Epithelial cell of esophagus (primary cell): ENCODE data around the gene GALNT16.

Experiments
- DNase-seq: peaks from one replicate; pipeline ENCODE4 v3.0.0; 2010; ENCODE audit warnings: low read depth
- H3K4me3 ChIP-seq: 2 replicates; pipeline ENCODE4 v1.5.1; 2011; ENCODE audit warnings: mild to moderate bottlenecking, low read length, control low read depth
- TF ChIP-seq, protein P1 (sequence below): IDR thresholded peaks from 2 replicates; pipeline ENCODE4 v1.5.1; 2011; ENCODE audit warnings: low read depth, mild to moderate bottlenecking, low read length, control low read depth, inconsistent platforms; ENCODE audit not compliant: insufficient read depth; ENCODE audit errors: missing control alignments

GALNT16 gene

DNA sequence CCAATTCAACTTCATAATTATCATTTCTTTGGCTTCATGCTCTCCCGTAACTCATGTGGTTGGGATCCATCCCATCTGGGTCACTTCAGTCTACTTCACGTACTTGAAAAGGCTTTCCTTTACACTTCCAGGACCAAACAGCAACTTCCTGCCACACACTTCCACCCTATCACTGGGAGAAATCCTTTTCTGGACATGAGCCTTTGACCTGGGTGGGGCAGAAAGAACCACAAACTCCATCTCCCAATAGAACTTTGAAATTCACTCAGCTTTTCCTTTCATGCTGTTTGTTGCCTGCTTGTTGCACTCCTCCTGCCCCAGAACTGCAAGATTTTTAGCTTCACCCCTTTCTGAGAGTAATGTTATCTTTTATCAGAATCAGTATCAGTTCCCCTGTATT is 18.4 kb upstream of the GALNT16 start:
- DNase-seq: no peak
- H3K4me3 ChIP-seq: no peak overlapping the region
- TF ChIP-seq, protein P1, sequence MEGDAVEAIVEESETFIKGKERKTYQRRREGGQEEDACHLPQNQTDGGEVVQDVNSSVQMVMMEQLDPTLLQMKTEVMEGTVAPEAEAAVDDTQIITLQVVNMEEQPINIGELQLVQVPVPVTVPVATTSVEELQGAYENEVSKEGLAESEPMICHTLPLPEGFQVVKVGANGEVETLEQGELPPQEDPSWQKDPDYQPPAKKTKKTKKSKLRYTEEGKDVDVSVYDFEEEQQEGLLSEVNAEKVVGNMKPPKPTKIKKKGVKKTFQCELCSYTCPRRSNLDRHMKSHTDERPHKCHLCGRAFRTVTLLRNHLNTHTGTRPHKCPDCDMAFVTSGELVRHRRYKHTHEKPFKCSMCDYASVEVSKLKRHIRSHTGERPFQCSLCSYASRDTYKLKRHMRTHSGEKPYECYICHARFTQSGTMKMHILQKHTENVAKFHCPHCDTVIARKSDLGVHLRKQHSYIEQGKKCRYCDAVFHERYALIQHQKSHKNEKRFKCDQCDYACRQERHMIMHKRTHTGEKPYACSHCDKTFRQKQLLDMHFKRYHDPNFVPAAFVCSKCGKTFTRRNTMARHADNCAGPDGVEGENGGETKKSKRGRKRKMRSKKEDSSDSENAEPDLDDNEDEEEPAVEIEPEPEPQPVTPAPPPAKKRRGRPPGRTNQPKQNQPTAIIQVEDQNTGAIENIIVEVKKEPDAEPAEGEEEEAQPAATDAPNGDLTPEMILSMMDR: no peak

DNA sequence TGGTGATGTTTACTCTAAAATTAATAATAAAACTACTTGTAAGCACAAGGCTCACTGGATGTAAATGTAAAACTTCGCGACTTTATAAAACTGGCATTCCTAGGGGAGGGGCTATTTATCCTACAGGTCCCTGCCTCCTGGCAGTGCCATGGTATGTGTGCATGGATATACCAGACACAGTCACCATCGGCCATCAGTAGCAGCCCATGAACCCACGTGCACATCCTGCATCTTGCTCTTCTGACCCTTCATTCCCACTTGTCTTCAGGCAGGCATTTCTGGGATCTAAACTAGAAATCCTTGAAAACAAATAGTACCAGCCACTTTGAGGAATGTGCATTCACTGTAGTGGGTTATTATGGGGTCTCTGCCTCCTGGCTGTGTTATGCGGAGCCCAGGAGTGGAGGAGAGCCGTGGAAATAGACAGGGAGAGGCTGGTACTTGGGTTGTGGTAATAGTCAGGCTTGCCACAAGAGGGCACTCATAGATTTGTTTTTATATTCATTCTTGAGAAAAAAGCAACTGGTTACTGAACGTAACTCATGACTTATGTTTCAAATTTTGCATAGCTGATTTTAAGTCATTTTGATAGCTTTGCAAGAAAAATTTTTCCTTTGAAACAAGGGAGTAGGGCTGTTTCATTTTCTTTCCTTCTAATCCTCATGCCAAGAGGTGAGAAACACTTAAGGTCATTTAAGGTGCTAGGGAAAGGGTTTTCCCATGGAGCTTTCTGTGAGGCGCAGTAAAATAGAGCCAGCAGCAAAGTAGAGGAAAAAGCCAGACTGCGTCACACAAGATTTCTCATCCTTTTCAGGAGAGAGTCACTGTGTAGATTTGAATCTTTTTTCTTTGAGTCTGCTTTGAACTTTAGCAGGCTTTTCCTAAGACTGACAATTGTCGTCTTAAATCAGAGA is 17.4 kb upstream of the GALNT16 start:
- no peak overlapping the region for H3K4me3 ChIP-seq
- TF ChIP-seq, protein P1: peak; percentile 70
- peak; percentile 65 for DNase-seq

DNA sequence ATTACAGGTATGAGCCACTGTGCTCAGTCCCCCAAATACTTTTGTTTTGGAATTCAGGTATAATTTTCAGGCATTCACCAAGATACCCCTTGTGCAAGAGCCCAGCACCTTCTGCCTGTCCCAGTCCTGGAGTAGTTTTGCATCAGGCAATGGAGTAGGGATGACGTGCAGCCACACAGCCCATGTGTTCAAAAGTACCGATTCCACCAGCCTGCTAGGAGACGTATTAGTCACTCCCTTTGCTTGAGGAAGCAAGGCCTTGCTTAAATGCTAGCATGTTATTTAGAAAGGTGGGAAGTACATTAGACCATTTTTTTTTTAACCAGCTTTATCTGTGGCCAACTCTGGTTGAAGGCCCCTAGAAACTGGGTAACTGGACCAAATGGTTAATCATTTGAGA is 15.0 kb upstream of the GALNT16 start:
- TF ChIP-seq, protein P1: no peak
- H3K4me3 ChIP-seq: no peak overlapping the region
- DNase-seq: no peak

DNA sequence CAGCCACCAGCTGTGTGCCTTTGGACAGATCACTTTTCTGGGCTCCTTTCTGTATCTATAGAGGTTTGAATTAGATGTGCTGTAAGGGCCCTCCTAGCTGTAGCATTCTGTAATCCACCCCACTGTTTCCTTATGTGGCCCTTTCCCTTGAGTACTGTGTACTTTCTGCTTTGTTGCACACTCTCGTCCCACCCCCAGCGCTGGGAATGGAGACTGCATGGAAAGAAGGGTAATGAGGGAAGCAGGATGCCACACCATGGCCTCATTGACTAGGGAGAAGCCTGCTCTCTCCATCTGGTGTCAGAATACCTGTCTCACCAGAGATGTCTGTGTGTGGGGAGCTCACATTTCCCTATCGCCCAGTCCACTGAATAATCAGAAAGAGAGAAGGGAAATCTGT is 13.6 kb upstream of the GALNT16 start:
- no peak overlapping the region for H3K4me3 ChIP-seq
- DNase-seq: no peak
- TF ChIP-seq, protein P1: no peak

DNA sequence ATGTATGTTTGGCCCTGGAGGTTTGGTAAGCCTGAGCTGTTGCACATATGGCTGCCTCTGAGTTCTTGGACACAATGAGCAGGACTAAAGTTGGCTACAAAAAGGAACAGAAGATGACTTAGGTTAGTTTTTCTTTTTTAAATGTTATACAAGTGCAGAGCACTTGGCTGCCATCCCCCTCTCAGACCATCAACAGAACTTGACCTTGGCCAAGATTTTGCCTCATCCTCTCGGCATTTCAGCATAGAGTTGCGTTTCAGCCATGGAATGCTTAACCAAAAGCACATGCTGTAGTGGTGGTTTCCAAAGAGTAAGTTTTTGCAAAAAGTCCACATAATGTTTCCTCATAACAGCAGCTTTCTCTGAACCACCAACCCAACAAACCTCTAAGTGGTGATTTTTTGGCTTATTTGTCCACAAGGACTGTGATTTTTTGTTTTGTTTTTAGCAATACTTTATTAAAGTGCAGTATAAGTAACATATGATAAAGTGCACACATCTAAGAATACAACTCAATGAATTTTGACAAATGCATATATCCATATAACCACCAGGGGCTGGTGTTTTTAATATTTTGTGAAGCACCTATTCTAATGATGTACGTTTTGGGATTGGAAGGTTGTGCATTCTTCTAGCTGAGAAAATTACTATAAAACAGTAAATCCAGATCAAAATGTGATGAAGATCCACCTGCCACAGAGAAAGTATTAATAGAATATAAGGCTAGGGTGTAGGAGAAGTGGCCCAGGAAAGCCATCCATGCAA is 12.1 kb upstream of the GALNT16 start:
- no peak for DNase-seq
- no peak overlapping the region for H3K4me3 ChIP-seq
- TF ChIP-seq, protein P1: no peak

DNA sequence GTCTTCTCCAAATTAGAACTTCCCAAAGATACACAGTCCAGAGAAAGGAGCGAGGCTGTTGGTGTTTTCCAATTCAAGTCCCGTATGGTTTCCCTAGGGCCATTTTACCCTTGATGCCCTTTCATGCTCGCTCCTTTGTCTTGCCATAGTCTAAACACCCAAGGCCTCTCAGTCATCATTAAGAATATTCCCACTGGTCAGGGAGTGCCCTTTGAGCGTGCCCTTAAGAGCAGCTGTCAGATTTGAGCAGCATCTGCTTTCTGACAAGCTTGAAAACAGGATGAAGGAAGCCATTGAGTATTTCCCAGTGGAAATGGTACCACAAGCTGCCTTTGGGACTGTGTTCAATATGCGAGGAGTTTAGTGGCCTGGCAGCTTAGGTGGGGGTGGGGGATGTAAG is 10.4 kb upstream of the GALNT16 start:
- DNase-seq: no peak
- TF ChIP-seq, protein P1: no peak
- no peak overlapping the region for H3K4me3 ChIP-seq
